Activated CD8-positive, alpha-beta T cell treated with anti-CD3 and anti-CD28 coated beads for 36 hours (primary cell): ENCODE measurements around the gene EPHB6. TPM values are rescaled to one million over a fixed set of nuclear protein-coding genes. Genes with fewer than 3 reads are reported as not detected.

ENCODE experiments used
- ATAC-seq: fragments of 200-7000 bp; cut with Tn5 transposase; one replicate; pipeline ENCODE4 v1.10.0; 2021; ENCODE audit warnings: mild to moderate bottlenecking, moderate library complexity
- CTCF ChIA-PET: fragments of 350-600 bp; sonication (Branson Sonifier 250); formaldehyde crosslinking; loops from one replicate; lab custom pipeline; 2021; ENCODE audit warnings: antibody characterized with exemption; lab: Charles Lee
- POLR2A ChIA-PET: fragments of 350-600 bp; sonication (Branson Sonifier 250); formaldehyde crosslinking; loops from one replicate; lab custom pipeline; 2021; ENCODE audit warnings: antibody characterized with exemption; lab: Charles Lee
- DNase-seq: peaks from one replicate; pipeline ENCODE4 v3.0.0-alpha.2; 2020
- H3K27ac Mint-ChIP-seq: one replicate; pipeline ENCODE4 v1.8.0; 2021; ENCODE audit warnings: mild to moderate bottlenecking, mixed read lengths
- H3K27me3 Mint-ChIP-seq: one replicate; pipeline ENCODE4 v1.8.0; 2021; ENCODE audit warnings: mixed read lengths
- H3K36me3 Mint-ChIP-seq: one replicate; pipeline ENCODE4 v1.8.0; 2021; ENCODE audit warnings: low read depth, mixed read lengths
- H3K4me1 Mint-ChIP-seq: one replicate; pipeline ENCODE4 v1.8.0; 2021; ENCODE audit warnings: low read depth, mixed read lengths
- H3K4me3 Mint-ChIP-seq: one replicate; pipeline ENCODE4 v1.8.0; 2021; ENCODE audit warnings: mild to moderate bottlenecking, moderate library complexity, mixed read lengths
- H3K9me3 Mint-ChIP-seq: one replicate; pipeline ENCODE4 v1.8.0; 2021; ENCODE audit warnings: mixed read lengths
- intact Hi-C: fragments of 100-400 bp; cut with micrococcal nuclease; formaldehyde crosslinking; loops from one replicate; pipeline ENCODE4 v1.10.0; 2022
- total RNA-seq, 2 experiments: library from RNA; stranded (reverse); gene quantifications; one replicate each; pipeline ENCODE4 v1.2.3, GENCODE V29; 2021
- TF ChIP-seq, protein P1 (sequence below): fragments of 200-600 bp; IDR thresholded peaks from one replicate; pipeline ENCODE4 v1.8.0; 2022; ENCODE audit warnings: antibody characterized with exemption, mild to moderate bottlenecking

EPHB6 gene
- total RNA-seq, 2 experiments from 2014 or later: 3.5 to 5.5 TPM

DNA sequence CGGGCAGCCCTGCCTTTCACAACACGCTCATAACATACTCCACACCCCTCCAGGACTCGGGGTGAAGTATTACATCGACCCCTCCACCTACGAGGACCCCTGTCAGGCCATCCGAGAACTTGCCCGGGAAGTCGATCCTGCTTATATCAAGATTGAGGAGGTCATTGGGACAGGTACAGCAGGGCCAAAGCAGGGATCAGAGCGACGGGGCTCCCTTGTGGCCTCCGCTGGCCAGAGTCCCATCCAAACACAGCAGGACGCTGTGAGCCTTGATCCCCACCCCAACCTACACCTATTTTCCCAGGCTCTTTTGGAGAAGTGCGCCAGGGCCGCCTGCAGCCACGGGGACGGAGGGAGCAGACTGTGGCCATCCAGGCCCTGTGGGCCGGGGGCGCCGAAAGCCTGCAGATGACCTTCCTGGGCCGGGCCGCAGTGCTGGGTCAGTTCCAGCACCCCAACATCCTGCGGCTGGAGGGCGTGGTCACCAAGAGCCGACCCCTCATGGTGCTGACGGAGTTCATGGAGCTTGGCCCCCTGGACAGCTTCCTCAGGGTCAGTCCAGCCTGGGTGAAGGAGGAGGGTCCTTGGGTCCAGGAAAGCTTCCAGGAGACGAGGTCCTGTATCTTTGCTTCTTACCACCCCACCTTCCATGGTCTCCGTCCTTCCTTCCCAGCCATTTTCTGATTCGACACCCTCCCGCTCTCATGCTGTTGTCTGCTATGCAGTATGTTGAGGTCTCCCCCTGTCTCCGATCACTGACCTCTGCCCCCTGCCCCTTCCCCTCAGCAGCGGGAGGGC lies 13.5 kb downstream of the EPHB6 start:
- no peak overlapping the region for H3K27ac Mint-ChIP-seq
- ChIA-PET CTCF (interaction anchor here (0.6 to 5.7 kb wide), 2 partner anchors 13 to 407 kb away, joined by 3 to 27 read pairs; no protein-coding TSS in a partner anchor), POLR2A (no interaction called here)
- no peaks in the 10 kb centered on the region for H3K4me1 Mint-ChIP-seq
- H3K27me3 Mint-ChIP-seq: no peaks in the 10 kb centered on the region
- intact Hi-C loops: no loop called here
- DNase-seq (no peak), ATAC-seq (no peak)
- TF ChIP-seq, protein P1, sequence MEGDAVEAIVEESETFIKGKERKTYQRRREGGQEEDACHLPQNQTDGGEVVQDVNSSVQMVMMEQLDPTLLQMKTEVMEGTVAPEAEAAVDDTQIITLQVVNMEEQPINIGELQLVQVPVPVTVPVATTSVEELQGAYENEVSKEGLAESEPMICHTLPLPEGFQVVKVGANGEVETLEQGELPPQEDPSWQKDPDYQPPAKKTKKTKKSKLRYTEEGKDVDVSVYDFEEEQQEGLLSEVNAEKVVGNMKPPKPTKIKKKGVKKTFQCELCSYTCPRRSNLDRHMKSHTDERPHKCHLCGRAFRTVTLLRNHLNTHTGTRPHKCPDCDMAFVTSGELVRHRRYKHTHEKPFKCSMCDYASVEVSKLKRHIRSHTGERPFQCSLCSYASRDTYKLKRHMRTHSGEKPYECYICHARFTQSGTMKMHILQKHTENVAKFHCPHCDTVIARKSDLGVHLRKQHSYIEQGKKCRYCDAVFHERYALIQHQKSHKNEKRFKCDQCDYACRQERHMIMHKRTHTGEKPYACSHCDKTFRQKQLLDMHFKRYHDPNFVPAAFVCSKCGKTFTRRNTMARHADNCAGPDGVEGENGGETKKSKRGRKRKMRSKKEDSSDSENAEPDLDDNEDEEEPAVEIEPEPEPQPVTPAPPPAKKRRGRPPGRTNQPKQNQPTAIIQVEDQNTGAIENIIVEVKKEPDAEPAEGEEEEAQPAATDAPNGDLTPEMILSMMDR: no peak
- no peaks in the 10 kb centered on the region for H3K36me3 Mint-ChIP-seq
- H3K9me3 Mint-ChIP-seq: no peaks in the 10 kb centered on the region
- no peak overlapping the region for H3K4me3 Mint-ChIP-seq

DNA sequence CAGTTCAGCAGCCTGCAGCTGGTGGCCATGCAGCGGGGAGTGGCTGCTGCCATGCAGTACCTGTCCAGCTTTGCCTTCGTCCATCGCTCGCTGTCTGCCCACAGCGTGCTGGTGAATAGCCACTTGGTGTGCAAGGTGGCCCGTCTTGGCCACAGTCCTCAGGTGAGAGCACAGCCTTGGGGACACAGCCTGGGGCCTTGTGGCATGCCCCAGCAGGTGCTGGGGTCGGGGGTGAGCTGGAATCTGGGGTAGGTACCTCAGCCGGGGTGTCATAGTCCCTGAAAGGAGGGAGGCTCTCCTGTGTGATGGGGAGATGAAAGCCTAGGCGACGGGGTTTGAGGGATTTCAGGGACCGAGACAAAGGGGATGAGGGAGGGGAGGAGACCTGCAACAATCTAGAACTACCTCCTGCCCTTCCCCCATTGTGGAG lies 14.1 kb downstream of the EPHB6 start:
- no peak overlapping the region for H3K27ac Mint-ChIP-seq
- TF ChIP-seq, protein P1: no peak
- ATAC-seq (no peak), DNase-seq (no peak)
- ChIA-PET CTCF (interaction anchor here (0.6 to 5.7 kb wide), 2 partner anchors 12 to 408 kb away, joined by 3 to 27 read pairs; no protein-coding TSS in a partner anchor), POLR2A (no interaction called here)
- no peaks in the 10 kb centered on the region for H3K4me1 Mint-ChIP-seq
- no peak overlapping the region for H3K4me3 Mint-ChIP-seq
- no peaks in the 10 kb centered on the region for H3K36me3 Mint-ChIP-seq
- H3K9me3 Mint-ChIP-seq: no peaks in the 10 kb centered on the region
- H3K27me3 Mint-ChIP-seq: no peaks in the 10 kb centered on the region
- intact Hi-C loops: no loop called here

DNA sequence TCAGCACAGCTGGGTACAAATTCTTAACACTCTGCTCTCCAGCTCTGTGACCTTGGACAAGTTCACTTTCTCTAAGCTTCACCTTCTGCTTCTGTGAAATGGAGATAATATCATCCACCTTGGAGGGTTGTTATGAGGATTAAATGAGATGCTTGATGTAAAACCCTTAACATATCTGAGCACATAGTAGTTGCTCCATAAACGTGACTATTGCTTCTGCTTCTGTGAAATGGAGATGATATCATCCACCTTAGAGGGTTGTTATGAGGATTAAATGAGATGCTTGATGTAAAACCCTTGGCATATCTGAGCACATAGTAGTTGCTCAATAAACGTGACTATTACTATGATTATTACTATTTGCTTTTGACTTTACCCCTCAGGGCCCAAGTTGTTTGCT lies 14.6 kb downstream of the EPHB6 start:
- TF ChIP-seq, protein P1: no peak
- H3K9me3 Mint-ChIP-seq: no peaks in the 10 kb centered on the region
- CTCF ChIA-PET: interaction anchor here (5.7 kb wide), 1 partner anchor 12 kb away, joined by 27 read pairs; no protein-coding TSS in a partner anchor
- no peaks in the 10 kb centered on the region for H3K27me3 Mint-ChIP-seq
- ATAC-seq: no peak
- intact Hi-C loops: no loop called here
- no peak overlapping the region for H3K4me3 Mint-ChIP-seq
- POLR2A ChIA-PET: no interaction called here
- no peak for DNase-seq
- H3K27ac Mint-ChIP-seq: no peak overlapping the region
- H3K36me3 Mint-ChIP-seq: no peaks in the 10 kb centered on the region
- no peaks in the 10 kb centered on the region for H3K4me1 Mint-ChIP-seq

DNA sequence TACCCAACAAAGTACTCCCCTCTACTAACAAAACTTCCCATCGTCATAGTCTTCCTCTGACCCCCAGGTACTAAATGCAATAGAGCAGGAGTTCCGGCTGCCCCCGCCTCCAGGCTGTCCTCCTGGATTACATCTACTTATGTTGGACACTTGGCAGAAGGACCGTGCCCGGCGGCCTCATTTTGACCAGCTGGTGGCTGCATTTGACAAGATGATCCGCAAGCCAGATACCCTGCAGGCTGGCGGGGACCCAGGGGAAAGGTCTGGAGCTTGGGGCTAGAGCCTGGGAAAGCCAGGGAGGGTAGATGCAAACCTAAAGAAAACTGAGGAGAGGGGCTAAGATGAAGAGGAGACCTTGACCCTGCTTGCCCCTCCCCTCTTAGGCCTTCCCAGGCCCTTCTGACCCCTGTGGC lies 15.3 kb downstream of the EPHB6 start:
- intact Hi-C loops: loop anchor here (10.0 kb wide), 1 partner anchor 345 kb away; no protein-coding TSS in a partner anchor
- ATAC-seq (no peak), DNase-seq (no peak)
- no peak overlapping the region for H3K4me3 Mint-ChIP-seq
- no peaks in the 10 kb centered on the region for H3K9me3 Mint-ChIP-seq
- no peaks in the 10 kb centered on the region for H3K36me3 Mint-ChIP-seq
- POLR2A ChIA-PET: no interaction called here
- CTCF ChIA-PET: interaction anchor here (4.6 to 5.7 kb wide), 2 partner anchors 11 to 132 kb away, joined by 27 to 47 read pairs; no protein-coding TSS in a partner anchor
- no peaks in the 10 kb centered on the region for H3K27me3 Mint-ChIP-seq
- no peak overlapping the region for H3K27ac Mint-ChIP-seq
- no peaks in the 10 kb centered on the region for H3K4me1 Mint-ChIP-seq
- TF ChIP-seq, protein P1: no peak
